ENCODE measurements around the gene ID1.
"Not testable (repeated sequence)": the region's sequence is repeated elsewhere in the genome, so short reads cannot be mapped to it uniquely, and the experiment has no call there.

ID1 gene

GRCh38 chr20:31573555-31574321, 31.4 kb upstream of the ID1 start:
- DNase-seq (ENCODE audit: low read depth) = no peak

GRCh38 chr20:31574986-31575385, 30.1 kb upstream of the ID1 start:
- not testable (repeated sequence) for DNase-seq (ENCODE audit: low read depth)

GRCh38 chr20:31576751-31577150, 28.3 kb upstream of the ID1 start:
- DNase-seq (ENCODE audit: low read depth) = no peak

- no peak for DNase-seq (ENCODE audit: low read depth)
Observed at GRCh38 chr20:31577194-31577593, 27.9 kb upstream of the ID1 start.

GRCh38 chr20:31578448-31579138, 26.5 kb upstream of the ID1 start:
- no peak for DNase-seq (ENCODE audit: low read depth)

- no peak for DNase-seq (ENCODE audit: low read depth)
Observed at GRCh38 chr20:31579245-31579644, 25.8 kb upstream of the ID1 start.

GRCh38 chr20:31579941-31580651, 25.0 kb upstream of the ID1 start:
- DNase-seq (ENCODE audit: low read depth) = not testable (repeated sequence)

- no peak for DNase-seq (ENCODE audit: low read depth)
Observed at GRCh38 chr20:31580706-31581105, 24.4 kb upstream of the ID1 start.

GRCh38 chr20:31581391-31581790, 23.7 kb upstream of the ID1 start:
- DNase-seq (ENCODE audit: low read depth) = no peak

- DNase-seq (ENCODE audit: low read depth) = no peak
Observed at GRCh38 chr20:31587545-31588389, 17.3 kb upstream of the ID1 start.

- no peak for DNase-seq (ENCODE audit: low read depth)
Observed at GRCh38 chr20:31590717-31591225, 14.3 kb upstream of the ID1 start.

GRCh38 chr20:31593221-31594001, 11.7 kb upstream of the ID1 start:
- DNase-seq (ENCODE audit: low read depth) = no peak

- DNase-seq (ENCODE audit: low read depth) = no peak
Observed at GRCh38 chr20:31594002-31594557, 11.0 kb upstream of the ID1 start.

GRCh38 chr20:31594558-31595379, 10.3 kb upstream of the ID1 start:
- DNase-seq (ENCODE audit: low read depth) = no peak

GRCh38 chr20:31595380-31595653, 9.8 kb upstream of the ID1 start:
- DNase-seq (ENCODE audit: low read depth) = no peak

GRCh38 chr20:31595654-31596411, 9.3 kb upstream of the ID1 start:
- no peak for DNase-seq (ENCODE audit: low read depth)

GRCh38 chr20:31596412-31596715, 8.7 kb upstream of the ID1 start:
- DNase-seq (ENCODE audit: low read depth) = not testable (repeated sequence)

GRCh38 chr20:31596831-31597480, 8.1 kb upstream of the ID1 start:
- no peak for DNase-seq (ENCODE audit: low read depth)

GRCh38 chr20:31597481-31597855, 7.6 kb upstream of the ID1 start:
- no peak for DNase-seq (ENCODE audit: low read depth)
